Stimulated activated CD8-positive, alpha-beta memory T cell treated with anti-CD3 and anti-CD28 coated beads, Interleukin-4, amount 100 ng/mL, for 1 hour (primary cell): Measurements from ENCODE around the gene FHAD1.
"Not testable (repeated sequence)": the region's sequence is repeated elsewhere in the genome, so short reads cannot be mapped to it uniquely, and the experiment has no call there.

Experiments
- DNase-seq, 2 donors: peaks; one replicate each; pipeline ENCODE4 v3.0.0-alpha.2; 2020; ENCODE audit warnings: low read depth in 2 of 2, low spot score in 1 of 2

Gene FHAD1

GRCh38 chr1:15362096-15362736, 115.2 kb downstream of the FHAD1 start:
- no peak for DNase-seq

- DNase-seq: no peak
Measured at GRCh38 chr1:15362737-15363128, 115.7 kb downstream of the FHAD1 start.

GRCh38 chr1:15364740-15365139, 117.7 kb downstream of the FHAD1 start:
- no peak for DNase-seq

- no peak for DNase-seq
Measured at GRCh38 chr1:15368888-15369287, 121.9 kb downstream of the FHAD1 start.

GRCh38 chr1:15370268-15370667, 123.2 kb downstream of the FHAD1 start:
- DNase-seq: no peak

GRCh38 chr1:15370781-15371520, 123.9 kb downstream of the FHAD1 start:
- DNase-seq: no peak

GRCh38 chr1:15371610-15372545, 124.9 kb downstream of the FHAD1 start:
- DNase-seq: no peak

- no peak for DNase-seq
Measured at GRCh38 chr1:15378729-15379128, 131.7 kb downstream of the FHAD1 start.

- DNase-seq: not testable (repeated sequence)
Measured at GRCh38 chr1:15379151-15379550, 132.1 kb downstream of the FHAD1 start.

- no peak for DNase-seq
Measured at GRCh38 chr1:15380601-15381508, 133.8 kb downstream of the FHAD1 start.

GRCh38 chr1:15381805-15382204, 134.8 kb downstream of the FHAD1 start:
- DNase-seq: no peak

- no peak for DNase-seq
Measured at GRCh38 chr1:15382601-15383518, 135.8 kb downstream of the FHAD1 start.

- no peak for DNase-seq
Measured at GRCh38 chr1:15383810-15384209, 136.8 kb downstream of the FHAD1 start.

- DNase-seq: no peak
Measured at GRCh38 chr1:15384301-15384901, 137.4 kb downstream of the FHAD1 start.

- DNase-seq: no peak
Measured at GRCh38 chr1:15385420-15385819, 138.4 kb downstream of the FHAD1 start.

- DNase-seq: no peak
Measured at GRCh38 chr1:15386164-15386749, 139.2 kb downstream of the FHAD1 start.

GRCh38 chr1:15388201-15388880, 141.3 kb downstream of the FHAD1 start:
- no peak for DNase-seq

GRCh38 chr1:15389828-15390227, 142.8 kb downstream of the FHAD1 start:
- DNase-seq: not testable (repeated sequence)
